Activated T-cell treated with anti-CD3 and anti-CD28 coated beads, Interleukin-2, amount 50 U/mL, for 48 hours (primary cell): ENCODE measurements around the gene FHOD1.

Experiments
- DNase-seq, 2 experiments: peaks; one replicate each; pipeline ENCODE4 v3.0.0-alpha.2; 2020

The FHOD1 gene

DNA sequence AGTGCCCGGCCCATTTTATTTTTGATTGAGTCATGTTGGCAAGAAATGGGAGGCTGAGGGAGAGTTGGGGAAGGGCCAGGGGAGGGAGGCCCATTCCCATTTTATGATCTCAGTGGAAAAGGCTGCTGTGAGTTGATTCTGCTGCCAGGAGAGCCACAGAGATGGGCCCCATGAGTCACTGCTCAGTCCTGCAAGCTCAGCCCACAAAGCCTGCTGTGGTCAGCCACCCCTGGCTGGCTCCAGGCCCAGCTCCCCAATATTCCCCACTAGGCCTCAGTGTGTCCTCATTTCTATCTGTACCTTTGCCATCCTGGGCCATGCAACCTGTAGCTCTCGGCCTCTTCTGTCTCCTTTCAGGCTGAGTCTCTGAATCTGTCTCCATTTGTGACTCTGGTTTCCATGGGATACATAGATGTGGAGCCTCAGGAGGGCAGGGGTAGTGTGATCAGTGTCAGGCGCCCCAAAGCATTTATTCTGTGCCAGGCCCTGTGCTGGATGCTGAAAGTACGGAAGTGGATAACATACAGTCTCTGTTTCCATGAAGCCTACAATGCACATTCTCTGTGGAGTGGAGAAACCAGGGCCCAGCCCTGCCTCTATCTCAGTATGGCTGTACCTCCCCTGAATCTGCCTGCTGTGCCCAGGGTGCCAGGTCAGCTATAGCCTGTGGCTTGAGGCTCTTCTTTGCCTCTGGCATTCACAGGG is 30.2 kb upstream of the FHOD1 start:
- DNase-seq = peak; percentile 40 to 51

DNA sequence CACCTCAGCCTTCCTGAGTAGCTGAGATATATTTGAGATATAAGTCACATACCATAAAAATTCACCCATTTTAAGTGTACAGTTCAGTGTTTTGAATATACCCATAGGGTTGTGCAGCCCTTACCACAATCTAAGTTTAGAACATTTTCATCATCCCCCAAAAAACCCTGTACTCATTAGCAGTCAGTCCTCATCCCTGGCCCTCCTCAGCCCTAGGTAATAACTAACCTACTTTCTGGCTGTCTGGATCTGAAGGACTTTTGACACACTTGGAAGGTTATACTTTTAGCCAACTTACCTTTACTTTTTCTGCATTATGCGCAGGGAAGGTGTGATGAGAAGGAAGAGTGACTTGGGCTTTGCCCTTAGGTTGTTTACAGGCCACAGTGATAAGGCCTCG is 28.0 kb upstream of the FHOD1 start:
- DNase-seq = no peak

DNA sequence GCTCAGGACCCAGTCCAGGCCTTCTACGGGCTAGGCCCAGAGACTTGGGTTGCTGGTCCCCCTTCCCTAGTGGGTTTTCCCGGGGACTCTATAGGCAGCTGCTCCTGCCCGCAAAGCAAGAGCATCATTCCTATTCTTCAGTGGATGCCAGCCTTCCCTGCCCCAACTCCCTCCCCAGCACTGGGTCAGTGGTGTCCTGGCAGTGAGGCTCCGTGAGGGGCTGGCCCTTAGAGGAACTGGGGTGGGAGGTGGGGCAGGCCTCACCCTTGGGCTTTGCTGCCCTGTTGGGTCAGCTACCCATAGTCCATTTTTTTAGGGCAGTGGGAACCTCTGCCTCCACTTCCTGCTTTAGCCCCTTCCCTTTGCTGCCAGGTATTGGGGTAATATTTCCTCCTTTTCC is 24.2 kb upstream of the FHOD1 start:
- DNase-seq = no peak

DNA sequence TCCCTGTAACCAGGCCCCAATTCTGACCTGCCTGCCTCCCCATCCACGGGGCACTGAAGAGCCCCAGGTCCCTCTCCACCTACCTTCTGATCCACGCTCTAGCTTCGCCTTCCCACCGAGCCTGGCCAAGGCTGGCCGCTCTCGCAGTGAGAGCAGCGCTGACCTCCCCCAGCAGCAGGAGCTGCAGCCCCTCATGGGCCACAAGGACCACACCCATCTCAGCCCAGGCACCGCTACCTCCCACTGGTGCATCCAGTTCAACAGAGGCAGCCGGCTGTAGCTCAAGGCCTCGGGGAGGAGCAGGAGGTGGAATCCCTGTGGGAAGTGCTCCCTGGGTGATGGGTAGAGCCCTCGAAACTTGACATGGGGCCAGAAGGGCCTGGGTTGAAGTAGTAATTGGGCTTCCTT is 23.7 kb upstream of the FHOD1 start:
- no peak for DNase-seq

DNA sequence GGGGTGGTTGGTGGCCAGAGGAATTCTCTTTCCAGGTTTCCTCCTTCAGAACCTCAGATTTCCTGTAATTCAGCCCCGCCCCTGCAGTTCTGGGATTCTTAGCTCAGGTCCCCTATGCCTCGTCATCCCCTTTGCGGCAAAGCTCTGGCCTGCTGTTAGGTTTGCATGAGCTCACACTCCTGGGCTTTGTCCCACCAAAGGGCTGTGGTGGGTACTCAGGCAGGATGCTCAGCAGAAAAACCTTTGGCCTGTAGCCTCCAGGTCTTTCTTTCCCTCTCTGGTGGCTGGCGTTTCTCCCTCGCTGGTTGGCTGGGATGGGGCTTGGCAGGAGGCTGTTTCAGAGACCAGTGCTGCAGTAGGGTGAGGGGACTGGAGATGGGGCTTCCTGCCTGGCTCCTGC is 22.5 kb upstream of the FHOD1 start:
- no peak for DNase-seq

DNA sequence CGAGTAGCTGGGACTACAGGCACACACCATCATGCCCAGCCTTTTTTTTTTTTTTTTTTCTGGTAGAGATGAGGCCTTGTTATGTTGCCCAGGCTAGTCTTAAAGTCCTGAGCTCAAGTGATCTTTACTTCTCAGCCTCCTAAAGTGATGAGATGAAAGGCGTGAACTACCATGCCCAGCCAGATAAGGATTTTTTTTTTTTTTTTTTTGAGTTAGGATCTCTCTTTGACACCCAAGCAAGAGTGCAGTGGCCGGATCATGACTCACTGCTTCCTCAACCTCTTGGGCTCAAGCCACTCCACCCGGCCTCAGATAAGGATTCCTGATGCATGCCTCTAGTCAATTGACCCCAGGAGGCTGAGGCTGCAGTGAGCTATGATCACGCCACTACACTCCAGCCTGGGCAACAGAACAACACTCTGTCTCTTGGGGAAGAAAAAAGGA is 20.9 kb upstream of the FHOD1 start:
- no peak for DNase-seq

DNA sequence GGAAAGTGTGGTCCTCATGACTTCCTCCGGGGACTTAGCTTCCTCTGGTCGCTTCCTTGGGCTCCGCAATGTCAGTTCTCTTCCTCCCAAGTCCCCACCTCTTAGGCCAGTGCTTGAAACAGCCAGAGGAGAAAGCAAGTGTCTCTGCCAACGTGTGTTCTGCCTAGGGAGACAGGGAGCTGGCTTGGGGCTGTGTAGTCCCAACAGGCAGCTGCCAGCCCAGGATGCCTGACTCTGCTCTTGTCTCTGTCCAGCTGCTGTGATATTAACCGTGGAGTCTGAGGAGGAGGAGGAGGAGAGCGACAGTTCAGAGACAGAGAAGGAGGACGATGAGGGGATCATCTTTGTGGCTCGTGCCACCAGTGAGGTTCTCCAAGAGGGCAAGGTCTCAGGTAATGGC is 18.6 kb upstream of the FHOD1 start:
- DNase-seq = no peak

DNA sequence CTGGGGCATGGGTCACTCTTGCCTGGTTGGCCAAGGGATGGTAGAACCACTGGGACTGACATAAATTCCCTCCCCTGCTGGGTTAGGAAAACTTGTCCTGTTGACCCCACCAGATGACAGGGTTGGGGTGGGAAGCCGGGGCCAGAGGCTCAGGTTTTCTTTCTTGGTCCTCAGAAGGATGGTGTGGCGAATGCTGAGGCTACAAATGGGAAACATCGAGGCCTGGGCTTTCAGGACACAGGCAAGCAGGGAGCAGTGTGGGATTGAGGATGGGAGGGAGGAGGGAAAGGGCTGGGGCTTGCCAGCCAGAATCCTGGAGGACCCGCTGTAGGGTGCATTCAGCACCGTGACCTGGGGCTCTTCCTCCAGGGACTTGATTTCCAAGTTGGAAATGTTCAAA is 17.6 kb upstream of the FHOD1 start:
- DNase-seq = no peak

DNA sequence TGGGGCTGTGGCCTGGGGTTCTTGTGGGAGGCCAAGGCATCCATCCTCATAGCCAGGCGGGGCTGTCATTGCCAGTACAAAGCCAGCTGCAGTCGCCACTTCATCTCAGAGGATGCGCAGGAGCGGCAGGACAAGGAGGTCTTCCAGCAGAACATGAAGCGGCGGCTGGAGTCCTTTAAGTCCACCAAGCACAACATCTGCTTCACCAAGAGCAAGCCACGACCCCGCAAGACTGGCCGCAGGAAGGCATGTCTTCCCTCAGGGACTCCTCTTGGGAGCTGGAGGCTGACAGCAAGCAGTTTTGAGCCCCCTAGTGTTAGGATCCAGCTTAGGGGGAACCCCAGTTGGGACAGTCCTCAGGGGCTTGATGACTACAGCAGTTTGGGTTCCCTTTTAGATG is 17.0 kb upstream of the FHOD1 start:
- DNase-seq = no peak

DNA sequence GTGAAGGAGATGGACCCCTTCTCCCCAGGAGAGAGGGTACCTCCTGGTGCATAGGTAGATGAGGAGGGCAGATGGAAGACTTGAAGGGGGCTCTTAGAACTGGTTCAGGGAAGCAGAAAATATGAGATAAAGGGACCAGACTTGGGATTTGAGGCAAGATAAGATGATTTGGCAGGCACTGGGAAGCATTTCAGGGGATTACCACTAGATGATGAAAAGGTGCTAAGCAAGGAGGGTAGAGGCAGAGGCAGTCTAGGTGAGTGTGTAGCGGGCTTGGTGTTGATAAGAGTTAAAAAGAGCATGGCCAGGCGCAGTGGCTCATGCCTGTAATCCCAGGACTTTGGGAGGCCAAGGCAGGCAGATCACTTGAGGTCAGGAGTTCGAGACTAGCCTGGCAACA is 15.9 kb upstream of the FHOD1 start:
- DNase-seq = no peak

DNA sequence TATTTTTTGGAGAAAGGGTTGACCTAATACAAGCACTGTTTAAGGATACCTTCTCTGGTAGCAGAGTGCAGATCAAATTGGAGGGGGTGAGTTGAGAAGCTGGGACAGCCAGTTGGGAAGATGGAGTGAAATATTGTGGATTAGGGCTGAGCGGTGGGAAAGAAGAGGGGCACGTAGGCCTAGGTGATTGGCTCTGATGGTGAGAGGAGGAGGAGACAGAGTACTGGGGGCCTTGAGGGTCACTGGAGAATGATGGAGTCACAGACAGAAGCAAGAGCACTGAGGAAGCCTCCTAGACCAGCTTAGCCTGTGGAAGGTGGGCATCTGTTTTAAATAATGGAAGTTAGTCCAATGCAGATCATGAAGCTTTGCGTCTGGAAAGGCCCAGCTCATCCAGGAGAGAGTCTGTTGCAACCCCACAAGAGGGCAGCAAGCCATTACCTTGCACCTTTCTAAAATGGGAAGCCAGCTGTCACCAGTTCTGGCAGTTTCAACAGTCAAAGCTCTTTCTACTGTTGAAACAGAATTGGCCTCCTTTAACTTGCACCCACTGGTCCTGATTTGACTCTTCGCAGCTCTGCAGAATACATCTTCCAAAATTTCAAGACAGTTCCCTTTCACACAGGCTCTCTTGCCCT is 13.3 kb upstream of the FHOD1 start:
- DNase-seq = peak in 1 of 2 experiments; percentile 37

DNA sequence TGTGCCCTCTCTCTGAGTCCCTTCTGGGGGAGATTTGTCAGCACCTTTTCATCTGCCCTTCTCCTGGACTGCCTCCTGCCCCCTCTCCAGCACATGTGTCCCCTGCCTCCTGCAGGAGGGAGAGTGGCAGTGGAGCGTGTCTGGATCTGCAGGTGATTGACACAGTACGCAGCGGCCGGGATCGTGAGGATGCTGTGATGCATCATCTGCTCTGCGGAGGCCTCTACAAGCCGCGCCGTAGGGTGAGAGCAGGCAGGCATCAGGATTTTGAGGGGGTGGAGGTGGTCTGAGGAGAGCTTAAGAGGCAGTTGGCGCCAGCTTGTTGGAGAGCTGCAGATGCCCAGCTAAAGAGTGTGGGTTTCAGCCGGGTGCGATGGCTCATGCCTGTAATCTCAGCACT is 12.4 kb upstream of the FHOD1 start:
- no peak for DNase-seq

DNA sequence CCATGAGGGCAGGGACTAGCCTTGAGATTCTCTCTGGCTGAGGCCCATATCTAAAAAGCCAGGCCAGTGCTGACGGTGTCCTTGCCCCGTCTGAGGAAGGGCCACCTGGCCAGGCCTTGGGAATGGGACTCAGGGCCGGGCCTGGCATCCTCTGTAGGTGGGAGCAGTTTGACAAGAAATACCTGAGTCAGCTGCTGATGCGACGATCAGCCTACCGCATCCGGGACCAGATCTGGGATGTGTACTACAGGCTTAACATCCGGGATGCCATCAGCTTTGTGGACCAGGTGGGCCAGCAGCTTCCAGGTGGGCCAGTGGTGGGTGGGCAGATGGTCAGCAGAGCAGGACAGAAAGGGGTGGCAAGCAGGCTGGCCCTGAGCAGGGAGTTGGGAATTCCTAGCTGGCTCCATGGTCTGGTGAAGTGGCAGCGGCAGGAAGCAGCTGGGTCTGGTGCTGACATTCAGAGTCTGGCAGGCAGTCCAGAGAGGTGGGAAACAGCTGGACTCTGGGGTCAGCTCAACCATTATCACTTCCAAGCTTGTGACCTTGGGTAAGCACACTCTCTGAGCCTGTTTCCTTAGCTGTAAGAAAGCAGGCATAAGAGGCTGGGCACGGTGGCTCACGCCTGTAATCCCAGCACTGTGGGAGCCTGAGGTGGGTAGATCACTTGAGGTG is 11.0 kb upstream of the FHOD1 start:
- DNase-seq = no peak

DNA sequence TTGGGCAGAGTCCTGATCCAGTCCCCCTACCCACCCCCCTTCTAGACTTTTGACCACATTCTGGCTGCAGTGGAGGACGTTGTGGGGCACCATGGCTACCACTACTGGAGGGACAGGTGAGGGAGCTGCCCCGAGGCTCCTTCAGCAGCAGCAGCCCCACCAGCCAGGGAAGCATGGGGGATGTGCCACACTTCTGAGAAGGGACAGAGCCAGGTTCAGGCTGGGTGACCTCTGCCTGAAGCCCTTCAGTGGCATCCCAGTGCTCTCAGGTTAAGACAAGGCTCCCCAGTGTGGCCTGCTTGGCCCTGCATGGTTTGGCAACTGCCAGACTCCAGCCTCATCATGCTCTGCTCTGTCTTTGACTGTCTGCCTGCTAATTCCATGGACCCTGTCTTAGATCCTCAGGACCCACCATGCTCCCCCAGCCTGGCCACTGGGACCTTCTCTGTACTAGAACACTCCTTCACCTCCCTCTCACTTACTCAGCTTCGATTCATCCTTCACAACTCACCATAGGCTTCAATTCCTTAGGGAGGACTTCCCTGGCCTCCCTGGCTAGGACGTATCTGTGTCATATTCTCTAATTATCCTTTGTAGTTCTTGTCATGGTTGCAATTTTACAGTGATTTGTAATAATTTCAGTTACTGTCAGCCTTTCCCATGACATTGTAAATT is 10.3 kb upstream of the FHOD1 start:
- no peak for DNase-seq

DNA sequence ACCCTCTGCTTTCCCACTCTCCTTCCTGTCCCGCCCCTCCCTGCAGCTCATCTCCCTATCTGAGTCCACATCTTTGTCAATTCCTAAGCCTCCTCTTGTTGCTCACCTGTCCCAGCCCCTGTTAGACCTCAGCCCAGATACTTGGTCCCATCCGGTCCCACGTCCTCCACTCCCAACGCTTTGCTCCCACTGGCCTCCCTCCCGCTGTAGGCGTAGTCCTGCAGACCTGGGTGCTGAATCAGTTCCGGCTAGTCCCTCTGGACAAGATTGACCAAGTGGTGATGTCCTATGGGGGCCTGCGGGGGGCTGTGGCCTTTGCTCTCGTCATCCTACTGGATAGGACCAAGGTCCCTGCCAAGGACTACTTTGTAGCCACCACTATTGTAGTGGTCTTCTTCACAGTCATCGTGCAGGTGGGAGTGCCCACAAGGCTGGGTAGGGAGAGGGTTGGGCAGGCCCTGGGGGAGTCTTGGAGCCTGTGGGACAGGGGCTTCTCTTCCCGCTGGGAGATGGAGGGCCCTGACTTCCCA is 9.5 kb upstream of the FHOD1 start:
- no peak for DNase-seq

DNA sequence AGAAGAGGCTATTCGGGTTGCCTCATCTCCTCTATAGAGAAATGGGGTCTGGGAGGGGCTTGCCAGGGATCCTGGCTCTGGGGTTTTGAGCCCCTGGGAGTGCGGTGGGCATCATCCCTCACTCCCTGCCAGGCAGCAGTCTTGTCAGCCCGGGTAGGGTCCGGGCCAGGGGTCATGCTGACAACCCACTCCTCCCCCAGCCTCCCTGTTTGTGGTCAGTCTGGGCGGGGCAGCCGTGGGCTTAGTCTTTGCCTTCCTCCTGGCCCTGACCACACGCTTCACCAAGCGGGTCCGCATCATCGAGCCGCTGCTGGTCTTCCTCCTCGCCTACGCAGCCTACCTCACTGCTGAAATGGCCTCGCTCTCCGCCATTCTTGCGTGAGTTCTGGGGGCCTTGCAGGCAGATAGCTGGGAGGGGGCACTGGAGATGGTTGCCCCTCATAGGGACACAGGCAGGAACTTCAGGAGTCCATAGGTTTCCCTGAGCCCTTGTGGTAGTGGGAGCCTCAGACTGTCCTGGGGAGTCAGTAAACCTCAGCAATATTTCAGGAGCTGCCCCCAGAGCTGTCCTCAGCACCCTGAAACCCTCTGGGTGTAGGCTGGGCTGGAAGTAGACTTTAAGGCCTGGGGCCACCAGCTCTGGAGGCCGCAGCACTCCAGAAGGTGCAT is 8.4 kb upstream of the FHOD1 start:
- DNase-seq = no peak

DNA sequence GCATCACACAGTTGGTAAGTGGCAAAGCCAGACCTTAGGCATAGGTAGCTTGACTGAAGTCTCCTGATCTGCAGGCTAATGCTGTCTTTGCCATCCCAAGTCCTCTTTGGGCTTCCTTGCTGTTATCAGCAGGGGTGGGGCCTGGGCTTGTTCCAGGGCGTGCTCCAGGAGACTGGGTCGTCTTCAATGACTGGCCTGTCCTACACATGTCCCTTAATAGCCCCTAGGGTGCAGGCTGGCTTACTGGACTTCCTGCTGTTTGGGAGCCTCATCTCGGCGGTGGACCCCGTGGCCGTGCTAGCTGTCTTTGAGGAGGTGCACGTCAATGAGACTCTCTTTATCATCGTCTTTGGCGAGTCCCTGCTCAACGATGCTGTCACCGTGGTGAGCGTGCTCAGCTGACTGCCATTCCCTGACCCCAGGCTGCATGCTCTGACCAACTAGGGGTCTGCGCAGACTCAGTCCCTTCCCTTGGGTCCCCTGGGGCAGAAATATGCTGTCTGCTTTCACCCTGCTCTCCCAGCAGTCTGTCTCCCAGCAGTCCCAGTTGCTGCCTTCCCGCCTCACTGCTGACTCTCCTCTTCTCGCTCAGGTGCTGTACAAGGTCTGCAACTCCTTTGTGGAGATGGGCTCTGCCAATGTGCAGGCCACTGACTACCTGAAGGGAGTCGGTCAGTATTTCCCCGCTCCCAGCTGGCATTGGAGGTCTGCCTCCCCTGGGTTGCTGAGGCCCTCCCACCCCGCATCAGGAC is 7.7 kb upstream of the FHOD1 start:
- no peak for DNase-seq

DNA sequence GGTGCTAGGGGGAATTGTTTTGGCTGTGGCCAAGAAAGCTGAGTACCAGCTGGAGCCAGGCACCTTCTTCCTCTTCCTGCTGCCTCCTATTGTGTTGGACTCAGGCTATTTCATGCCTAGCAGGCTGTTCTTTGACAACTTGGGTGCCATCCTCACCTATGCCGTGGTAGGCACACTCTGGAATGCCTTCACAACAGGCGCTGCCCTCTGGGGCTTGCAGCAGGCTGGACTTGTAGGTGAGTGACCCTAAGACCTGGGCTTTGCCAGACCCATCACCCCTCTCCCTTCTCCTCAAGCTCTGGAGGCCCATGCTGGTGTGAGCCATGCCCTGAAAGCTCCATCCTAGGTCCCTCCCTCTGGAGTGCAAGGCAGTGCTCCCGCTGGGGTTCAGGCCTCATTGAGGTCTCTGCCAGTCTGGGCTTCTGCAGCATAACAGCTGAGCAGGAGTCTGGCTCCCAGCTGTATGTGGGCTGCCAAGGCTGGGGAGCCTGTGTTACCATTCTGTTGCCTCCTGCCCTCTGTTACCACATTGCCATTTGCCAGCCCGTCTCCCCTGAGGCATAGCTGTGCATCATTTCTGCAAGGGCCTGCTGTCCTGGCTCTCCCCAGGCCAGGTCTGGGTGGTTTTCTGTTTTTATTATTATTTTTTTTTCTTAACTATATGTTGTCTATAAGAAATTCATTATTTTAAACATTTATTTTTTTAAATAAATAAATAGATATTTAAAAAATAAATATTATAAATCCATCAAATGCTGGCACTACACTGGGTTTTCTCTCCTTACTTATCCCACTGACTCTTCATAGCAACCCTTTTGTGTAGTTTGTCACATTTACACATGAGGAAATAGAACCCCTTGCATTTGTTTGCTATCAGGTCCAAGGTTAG is 5.6 kb upstream of the FHOD1 start:
- DNase-seq = no peak

DNA sequence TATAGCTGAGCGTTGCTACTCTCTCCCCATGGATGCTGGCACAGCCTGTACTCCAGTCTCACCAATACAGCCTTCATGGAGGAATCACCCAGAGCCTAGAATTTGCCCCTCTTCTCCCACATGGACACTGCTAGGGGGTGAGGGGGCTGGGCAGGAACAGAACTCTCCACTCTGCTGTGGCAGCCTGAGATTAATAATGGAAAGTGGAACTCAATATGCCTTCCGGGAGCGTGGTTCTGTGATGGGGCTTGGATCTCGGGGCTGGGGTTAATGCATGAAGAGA is 2.7 kb upstream of the FHOD1 start:
- no peak for DNase-seq

DNA sequence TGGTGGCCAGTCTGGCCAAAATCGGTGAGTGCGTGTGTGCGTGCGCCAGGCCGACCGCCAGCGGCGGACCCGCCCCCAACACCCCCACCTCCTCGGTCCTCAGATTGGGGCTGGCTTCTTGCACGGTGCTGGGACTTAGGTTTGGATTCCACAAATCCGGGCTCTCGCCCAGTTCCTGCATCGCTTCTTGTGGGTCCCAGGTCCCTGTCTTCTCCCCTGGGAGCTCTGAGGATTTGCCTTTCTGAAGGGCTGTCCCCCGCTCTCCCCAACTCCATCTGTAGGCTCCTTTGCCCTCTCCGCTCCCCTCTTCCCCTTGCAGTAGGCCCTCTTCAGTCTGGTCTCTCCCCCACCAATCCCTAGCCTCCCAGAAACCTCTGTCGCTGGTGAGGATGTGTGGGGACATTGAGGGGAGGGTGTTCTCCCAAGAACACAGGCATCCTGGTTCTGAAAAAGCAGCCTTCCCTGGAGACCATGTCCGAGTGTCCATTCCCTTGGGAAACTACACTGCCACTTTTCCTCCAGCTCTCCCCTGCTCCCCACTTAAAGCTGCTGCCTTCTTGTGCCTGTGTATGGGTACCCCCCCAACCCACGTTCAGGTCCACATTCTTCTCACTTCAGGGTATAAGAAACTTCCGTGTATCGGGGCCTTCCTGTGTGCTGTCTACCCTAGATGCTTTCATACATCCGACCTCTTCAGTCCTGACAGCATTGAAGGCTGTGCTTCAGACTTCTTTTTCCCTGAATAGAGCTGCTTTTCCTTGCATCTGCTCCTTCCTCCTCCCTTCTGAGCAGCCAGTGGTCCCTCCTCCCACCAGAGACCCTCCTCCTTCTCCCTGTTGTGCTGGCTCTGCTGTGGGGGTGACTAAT is 2.1 kb upstream of the FHOD1 start:
- DNase-seq = peak in 1 of 2 experiments; percentile 39
